Fibroblast of upper back skin (primary cell): Measurements from ENCODE around the gene ZNF532.
"Not testable (repeated sequence)": the region's sequence is repeated elsewhere in the genome, so short reads cannot be mapped to it uniquely, and the experiment has no call there.

Experiments
- DNase-seq: peaks from one replicate; pipeline ENCODE4 v3.0.0-alpha.2; 2013

Gene ZNF532

DNA sequence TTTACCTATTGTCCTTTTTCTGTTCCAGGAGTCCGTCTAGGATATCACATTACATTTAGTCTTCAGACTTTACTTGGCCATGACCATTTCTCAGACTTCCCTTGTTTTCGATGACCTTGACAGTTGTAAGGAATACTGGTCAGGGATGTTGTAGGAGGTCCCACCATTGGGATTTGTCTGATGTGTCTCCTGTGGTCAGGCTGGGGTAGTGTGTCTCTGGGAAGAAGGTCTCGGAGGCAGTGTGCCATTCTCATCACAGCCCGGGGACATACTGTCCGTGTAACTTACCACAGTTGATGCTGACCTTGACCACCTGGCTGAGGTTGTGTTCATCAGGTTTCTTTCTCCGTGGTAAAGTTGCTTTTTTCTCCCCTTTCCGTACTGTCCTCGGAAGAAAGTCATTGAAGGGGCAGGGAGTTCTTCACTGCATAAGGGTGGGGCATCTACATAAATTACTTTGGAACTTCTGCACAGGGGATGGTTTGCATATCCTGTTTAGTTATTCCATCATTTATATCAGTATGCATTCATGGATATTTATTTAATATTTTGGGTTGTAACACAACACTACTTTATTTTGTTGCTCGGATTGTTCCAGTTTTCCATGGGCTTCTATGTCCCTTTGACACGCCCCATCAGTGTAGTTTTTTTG, 41.2 kb downstream of the ZNF532 start:
- DNase-seq: no peak

DNA sequence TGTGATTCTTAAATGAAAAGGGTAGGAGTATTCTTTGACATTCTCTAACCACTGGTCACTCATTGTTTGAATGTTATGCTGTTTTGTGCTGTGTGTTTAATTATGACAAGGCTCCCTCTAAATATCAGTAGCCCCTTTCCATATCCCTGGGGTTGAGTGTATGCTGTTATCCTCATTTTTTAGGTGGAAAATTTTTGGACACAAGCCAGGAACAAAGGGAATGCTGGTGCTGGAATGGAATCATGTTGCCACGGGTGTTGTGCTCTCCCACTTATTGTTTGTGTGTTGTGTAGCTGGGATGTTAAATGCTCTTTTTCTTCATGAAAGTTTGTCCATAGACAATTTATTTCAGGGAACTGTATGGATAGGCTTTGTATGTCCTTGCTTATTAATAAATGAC, 43.3 kb downstream of the ZNF532 start:
- DNase-seq: no peak

DNA sequence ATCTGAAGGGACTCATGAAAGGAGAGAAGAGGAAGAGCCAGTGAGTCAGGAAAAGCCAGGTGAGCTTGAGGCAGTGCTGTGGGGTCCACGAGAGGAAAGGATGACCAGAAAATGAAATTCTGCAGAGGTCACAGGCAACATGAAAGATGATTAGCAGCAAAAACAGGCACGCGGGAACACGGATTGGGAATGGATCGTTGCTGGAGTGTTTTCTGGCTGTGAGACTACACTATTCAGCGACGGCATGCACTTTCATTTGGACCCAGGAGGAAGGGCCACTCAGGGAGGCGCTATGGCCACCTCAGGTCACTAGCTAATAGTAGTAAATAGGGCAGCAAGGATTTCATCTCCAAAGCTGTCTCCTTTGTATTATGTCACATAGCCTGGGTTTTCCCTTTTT, 44.8 kb downstream of the ZNF532 start:
- DNase-seq: no peak

DNA sequence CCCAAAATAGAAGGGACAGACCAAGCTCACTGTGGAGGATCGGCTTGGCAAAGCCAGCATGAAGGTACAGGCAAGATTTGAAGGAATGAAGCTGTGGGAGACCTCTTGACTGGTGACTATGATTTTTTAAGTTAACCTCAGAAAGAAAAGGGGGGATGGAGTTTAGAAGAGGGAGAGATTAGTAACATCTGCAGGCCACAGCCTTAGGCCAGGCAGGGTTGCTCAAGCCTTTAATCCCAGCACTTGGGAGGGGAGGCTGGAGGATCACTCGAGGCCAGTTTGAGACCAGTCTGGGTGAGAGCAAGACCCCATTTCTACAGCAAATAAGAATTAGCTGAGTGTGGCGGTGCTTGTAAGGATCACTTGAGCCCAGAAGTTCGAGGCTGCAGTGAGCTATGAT, 46.6 kb downstream of the ZNF532 start:
- peak; percentile 38 for DNase-seq

DNA sequence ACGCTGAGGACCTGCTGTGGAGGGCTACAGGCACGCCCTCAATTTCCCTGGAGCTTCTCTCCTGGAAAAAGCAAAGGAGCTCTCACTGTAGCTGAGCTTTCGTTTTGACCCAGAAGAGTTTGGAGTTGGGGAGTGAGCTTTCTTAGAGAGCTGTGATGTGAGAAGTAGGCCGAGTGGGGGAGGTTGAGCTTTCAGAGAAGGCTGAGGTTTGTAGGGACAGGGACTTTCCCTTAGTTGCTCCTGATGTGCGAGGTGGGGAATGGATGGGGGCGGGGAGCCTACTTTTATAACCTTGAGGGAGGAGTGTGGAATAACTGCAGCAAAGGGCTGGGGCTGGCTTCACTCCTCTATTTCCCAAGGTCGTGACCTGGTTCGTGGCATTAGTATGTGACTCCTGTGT, 47.1 kb downstream of the ZNF532 start:
- no peak for DNase-seq

DNA sequence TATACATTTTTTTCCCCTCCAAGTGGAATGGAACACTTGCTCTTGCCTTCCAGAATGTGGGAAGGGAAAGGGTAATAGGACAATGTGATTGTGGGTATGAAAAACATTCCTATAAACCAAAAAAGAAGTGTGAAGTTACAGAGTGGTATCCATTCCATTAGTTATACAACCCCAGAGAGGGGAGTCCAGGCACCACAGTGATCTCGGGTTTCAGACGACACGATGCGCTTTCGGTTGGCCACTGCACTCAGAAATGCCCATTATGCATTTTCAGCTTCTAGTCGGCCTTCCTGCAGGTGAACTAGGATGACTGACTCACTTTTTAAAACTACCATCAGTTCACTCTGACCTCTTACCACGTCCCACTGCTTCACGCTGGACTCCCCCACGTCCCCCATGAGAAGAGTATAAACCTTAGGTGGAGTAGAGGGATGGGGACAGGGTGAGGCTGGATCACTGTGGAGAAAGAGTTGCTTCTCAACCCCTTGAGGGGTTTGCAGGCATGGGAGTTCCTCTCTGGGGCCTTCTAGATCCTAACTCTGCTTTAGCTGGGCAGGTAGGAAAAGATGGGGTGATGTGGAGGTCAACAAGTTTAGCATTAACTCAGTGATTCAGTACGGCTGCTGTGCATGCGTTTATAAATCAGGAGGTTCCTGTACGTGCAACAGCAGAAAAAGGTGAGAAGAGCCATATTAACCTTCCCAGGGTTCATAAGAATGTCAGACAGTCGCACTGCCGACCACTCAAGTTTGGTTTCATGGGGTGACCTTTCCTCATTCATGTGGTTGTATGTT, 50.5 kb downstream of the ZNF532 start:
- no peak for DNase-seq

DNA sequence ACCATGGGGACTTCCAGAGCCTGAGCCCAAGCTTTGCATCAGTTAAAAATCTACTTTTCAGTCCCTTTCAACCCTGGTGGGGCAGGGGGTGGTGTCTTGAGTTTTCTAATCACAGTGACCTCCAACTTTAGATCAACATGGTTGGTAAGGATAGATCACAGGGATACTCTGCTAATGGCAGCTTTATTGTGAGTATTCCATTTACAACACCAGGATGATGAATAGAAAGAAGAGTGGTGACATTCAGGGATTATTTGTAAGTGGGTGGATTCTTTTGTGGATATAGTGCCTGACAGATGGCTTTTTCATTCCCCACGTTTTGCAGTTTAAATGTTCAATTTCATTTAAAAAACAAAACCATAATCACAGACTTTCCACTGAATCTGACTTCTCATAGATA, 51.3 kb downstream of the ZNF532 start:
- no peak for DNase-seq

DNA sequence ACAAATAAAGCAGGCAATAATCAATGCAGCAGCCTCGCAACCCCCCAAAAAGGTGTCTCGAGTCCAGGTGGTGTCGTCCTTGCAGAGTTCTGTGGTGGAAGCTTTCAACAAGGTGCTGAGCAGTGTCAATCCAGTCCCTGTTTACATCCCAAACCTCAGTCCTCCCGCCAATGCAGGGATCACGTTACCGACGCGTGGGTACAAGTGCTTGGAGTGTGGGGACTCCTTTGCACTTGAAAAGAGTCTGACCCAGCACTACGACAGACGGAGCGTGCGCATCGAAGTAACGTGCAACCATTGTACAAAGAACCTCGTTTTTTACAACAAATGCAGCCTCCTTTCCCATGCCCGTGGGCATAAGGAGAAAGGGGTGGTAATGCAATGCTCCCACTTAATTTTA, 55.3 kb downstream of the ZNF532 start:
- DNase-seq: not testable (repeated sequence)

DNA sequence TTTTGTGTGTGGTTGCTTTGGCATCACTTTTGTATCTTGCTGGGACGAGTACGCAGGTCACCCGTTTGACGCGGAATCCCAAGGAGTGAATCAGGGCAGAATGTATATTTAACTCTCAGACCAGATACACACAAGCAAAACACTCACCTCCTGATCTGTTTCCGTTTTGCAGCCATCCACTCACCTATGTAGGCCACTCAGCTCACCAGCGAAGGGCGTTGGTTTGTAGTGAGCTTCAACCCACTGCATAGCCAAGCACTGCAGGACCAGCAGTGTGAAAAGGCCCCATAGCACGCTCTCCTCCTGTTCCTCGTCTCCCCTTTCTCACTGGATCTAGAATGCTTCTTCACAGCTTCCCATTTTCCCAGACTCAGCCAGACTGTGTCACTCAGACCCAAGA, 58.3 kb downstream of the ZNF532 start:
- DNase-seq: no peak

DNA sequence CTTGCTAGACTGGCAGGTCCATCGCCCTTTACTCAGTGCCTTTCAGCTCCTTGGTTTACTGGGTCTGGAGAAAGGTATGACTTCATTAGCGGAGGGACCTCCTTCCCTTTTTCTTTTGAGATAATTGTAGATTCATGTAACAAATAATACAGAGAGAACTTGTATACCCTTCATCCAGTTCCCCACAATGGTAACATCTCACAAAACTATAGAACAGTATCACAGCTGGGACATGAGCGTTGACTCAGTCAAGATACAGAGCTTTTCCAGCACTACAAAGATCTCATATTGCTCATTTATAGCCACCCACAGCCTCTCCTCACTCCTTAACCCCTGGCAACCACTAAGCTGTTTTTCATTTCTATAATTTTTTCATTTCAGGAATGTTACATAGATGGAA, 59.8 kb downstream of the ZNF532 start:
- DNase-seq: no peak

DNA sequence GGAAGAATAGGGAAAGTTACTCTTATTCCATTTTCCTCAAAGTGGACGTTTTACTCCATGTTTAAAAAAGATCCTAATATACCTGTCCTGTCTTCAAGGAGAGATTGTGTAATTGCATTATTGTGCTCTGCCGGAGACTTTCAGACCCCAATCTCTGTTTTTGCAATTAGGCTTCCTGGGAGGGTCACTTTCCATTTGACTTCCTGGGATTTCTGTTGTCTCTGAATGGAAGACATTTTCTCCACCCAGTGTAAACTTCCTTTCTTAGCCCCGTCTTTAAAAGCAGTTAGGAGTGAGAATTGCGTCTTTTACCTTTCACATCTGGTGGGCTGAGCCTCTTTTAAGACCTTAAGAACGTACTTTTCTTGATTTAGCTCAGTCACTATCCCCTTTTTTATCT, 63.0 kb downstream of the ZNF532 start:
- no peak for DNase-seq

DNA sequence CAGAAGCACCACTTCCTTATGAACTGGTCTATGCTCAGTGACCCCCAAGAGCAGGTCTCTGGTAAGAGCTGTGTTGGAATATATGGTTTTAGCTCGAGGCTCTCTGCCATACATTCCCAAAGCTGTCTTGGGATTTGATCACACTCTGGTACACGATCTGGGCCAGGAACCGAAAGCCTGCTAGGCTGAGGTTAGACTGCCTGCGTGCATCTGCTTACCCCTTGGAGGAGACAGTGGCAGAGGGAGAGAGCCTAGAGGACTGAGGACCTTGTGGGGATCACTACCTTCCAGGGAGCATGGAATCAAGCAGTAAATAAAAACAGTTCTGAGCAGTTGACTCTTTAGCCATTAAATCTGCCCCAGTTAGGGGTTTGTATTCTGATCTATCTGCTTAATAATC, 63.7 kb downstream of the ZNF532 start:
- no peak for DNase-seq

DNA sequence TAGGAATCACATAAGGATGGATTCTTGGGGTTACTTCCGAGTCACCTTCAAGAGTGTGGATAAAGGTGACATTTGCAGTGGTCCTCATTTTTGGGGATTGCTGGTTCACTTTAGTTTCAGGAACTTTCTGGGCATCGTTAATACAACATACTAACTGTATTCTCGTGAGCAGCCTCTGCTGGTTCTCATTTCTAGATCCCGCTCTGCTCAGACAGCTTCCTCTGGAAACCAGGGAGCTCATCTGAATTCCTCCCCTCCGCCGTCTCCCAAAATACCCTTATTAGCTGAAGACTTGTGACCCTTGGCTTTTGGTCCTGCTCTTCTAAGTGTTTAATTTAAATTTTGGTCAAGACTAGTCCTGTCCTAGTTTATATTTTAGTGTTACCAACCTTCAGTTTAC, 64.5 kb downstream of the ZNF532 start:
- no peak for DNase-seq

DNA sequence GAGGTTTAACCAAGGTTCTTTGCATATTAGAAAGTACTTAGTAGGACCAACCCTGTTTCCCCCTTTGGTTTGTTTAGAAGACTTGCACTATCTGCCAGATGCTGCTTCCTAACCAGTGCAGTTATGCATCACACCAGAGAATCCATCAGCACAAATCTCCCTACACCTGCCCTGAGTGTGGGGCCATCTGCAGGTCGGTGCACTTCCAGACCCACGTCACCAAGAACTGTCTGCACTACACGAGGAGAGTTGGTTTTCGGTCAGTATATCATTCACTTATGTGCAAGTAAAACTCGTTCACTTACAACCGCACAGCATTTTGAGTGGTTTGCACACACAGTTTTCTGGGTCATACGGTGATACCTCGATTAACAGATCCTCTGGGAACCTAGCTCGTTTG, 69.7 kb downstream of the ZNF532 start:
- DNase-seq: no peak

DNA sequence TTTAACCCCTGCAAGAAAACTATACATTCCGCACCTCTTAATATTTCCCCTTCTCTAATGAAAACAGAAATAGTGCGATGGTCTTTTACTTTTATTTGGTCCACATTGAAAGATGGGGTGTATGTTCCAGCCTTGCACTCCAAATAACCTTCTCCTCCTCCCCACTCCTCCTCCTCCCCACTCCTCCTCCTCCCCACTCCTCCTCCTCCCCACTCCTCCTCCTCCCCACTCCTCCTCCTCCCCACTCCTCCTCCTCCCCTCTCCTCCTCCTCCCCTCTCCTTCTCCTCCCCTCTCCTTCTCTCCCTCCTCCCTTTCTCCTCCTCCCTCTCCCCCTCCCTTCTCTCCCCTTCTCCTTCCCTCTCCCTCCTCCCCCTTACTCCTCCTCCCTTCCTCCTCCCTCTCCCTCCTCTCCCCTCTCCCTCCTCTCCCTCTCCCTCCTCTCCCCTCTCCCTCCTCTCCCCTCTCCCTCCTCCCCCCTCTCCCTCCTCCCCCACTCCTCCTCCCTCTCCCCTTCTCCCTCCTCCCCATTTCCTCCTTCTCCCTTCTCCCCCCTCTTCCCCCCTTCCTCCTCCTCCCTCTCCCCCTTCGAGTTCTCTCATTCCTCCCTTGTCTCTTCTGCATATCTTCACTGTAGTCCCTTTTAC, 70.4 kb downstream of the ZNF532 start:
- no peak for DNase-seq

DNA sequence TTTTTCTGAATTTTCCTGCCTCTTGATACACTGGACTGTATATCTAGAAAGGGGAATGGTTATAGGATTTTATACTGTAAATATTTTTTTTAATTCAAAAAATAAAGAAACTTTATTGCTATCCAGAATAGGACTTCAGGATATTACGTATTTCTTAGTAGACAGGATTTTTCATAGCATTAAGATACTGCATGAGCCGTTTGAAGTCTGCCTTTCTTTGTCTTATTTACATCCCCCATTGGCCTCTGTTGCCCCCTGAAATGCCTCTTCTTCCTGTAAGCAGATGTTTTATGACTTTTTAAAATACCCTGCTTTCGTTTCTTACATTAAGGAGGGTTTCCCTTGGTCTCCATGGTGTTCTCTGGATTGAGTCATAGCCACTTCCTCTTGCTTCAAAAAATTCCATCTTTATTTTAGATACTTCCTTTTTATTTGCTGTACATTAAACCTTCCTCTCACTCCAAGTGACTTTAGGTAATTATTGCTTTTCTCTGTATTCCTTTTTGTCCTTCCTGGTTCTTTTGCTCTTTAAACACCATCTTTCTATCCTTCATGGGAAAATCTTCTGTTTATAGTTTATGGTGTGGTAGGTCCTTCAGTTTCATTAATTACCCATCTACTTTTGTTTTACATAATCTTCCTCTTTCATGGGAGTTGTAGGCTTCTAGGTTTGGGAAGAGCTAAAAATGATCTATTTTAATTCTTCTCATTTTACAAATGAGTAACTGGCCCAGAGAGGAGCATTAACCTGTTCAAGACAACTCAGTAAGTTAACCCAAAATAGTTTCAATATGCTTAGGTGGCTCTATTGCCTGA, 72.6 kb downstream of the ZNF532 start:
- DNase-seq: peak; percentile 56

DNA sequence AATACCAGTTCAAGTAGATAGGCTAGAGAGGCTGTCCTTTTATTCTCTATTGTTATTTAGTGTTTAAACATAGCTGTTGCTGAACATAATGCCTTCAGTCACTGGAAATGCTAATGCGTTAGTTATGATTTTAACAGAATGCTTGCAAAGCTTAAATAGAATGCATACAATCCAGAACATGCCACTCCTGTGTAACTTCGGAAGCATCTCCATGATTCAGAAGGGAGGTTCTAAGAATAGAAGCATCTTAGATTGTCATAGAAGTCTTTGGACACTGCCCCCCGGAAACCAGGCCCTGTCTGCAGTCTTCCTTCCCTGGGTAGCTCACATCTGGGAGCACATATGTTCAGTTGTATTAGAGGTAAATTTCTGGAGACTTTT, 73.2 kb downstream of the ZNF532 start:
- DNase-seq: peak; percentile 25

DNA sequence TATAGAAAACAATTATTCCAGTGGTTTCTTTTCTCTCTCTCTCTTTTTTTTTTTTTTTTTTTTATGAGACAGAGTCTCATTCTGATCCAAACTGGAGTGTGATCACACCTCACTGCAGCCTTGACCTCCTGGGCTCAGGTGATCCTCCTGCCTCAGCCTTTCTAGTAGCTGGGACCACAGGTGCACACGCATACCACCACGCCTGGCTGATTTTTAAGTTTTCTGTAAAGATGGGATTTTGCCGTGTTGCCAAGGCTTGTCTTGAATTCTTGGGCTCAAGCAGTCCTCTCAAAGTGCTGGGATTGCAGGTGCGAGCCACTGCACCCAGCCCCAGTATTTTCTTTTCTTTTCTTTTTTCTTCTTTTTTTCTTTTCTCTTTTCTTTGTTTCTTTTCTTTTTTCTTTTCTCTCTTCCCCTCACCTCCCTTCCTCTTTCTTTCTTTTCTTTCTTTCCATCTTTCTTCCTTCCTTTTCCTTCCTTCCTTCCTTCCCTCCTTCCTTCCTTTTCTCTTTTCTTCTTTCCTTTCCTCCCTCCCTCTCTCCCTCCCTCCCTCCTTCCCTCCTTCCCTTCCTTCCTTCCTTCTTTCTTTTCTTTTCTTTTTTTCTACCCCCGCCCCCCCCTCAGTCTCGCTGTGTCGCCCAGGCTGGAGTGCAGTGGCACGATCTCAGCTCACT, 76.9 kb downstream of the ZNF532 start:
- DNase-seq: no peak

DNA sequence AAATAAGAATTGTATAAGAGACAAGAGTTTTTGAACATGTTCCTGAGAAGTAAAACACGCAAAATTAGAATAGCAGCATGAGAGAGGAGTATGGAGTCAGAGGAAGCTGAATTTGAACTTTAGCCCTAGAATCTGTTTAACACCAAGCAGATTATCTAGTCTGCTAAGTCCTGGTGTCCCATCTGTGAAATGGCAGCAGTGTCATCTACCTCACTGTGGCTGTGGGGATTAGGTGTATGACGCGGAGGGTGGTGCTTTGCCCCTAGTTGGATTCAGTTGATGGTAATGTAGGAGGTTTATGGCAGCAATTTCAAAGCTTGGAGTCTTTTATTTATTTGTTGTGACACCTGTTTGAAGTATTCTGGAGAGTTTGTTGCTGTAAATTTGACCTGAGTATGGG, 79.2 kb downstream of the ZNF532 start:
- no peak for DNase-seq

DNA sequence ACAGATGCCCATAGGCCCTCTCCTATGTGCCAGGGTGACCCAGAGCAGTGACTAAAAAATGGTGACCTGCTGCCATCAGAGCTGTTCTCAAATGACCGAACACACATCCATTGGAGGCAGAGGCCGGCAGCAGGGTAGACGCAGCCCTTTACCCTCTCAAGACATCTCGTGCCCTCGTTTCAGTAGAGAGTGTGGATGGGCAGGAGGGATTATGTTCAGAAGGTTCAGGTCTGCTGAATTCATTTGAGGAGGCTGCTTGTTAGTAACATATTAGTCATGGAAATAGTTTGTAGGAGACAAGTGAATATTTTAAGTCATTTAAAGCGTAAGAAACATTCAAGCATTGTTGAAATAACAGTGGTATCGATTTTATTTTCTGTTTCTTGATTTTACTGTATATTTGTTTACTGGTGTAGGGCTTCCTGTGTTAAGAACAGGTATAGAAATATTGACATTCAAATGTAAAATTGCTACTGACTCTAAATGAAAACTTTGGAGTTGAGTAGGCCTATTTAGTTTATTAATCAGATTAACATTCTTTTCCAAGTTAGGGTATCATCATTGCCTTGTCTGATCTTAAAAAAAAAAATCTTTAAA, 82.6 kb downstream of the ZNF532 start:
- no peak for DNase-seq

DNA sequence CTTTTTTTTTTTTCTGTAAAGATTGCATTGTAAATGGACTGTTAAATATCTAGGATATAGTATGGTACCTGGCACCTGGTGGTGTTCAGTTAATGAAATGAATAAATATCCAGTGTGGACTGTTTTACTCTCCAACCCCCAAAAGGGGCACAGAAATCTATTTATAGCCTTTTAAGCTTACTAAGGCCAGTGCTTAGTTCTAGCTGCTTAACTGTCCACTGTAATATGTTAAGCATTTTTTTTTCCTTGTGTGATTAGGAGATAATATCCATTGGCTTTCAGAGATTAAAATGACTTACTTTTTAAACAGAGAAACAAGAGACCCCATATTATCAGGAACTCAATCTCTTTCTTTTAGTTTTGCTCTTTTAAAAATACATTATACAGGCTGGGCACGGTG, 84.4 kb downstream of the ZNF532 start:
- DNase-seq: no peak

DNA sequence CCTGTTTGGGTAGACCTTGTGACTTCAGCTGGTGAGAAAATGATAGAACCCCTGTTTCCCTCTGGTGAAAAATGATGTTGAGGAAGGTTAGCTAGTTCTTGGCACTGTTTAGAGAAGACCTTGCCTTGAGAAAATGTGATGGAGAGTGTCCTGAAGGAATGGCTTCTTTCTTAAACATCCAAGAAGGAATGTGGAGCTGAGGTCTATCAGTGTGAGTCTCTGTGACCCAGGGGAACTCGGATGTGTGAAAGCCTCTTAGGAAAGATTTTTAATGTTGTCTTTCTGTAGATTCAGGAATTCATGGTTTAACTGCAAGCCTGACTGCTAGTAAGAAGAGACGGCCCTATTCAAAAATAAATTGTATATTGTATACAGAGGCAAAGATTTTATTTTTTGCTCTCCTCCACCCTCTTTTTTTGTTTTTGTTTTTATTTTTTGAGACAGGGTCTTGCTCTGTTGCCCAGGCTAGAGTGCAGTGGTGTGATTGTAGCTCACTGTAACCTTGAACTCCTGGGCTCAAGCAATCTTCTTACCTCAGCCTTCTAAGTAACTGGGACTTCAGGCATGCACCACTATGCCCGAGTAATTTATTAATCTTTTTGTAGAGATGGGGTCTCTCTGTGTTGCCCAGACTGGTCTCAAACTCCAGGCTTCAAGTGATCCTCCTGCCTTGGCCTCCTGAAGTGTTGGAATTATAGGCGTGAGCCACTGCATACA, 87.5 kb downstream of the ZNF532 start:
- DNase-seq: peak; percentile 21
